NCI-H82 treated with DMSO at 0.1 percent for 48 hours (cell line): ENCODE data around the gene DNAJC30.
"Not testable (repeated sequence)": the region's sequence is repeated elsewhere in the genome, so short reads cannot be mapped to it uniquely, and the experiment has no call there.

Source experiments
- DNase-seq: peaks from one replicate; lab custom pipeline; 2025; ENCODE audit not compliant: unreplicated experiment; lab: John Stamatoyannopoulos, UW

Gene DNAJC30

GRCh38 chr7:73683056-73683787 is at the start of gene DNAJC30, which contains the start of gene BUD23:
DNAJC30 (minus strand) TSS chr7:73683453; CDS start chr7:73683423, 30 bp downstream.
BUD23 (plus strand) TSS chr7:73683597; CDS start chr7:73683626, 29 bp downstream.
- peak; percentile 78 for DNase-seq

- DNase-seq, result no peak
These were observed 49.1 kb upstream of the DNAJC30 start for GRCh38 chr7:73732397-73732796.

GRCh38 chr7:73730485-73730884 is 47.2 kb upstream of the DNAJC30 start:
- no peak for DNase-seq

GRCh38 chr7:73728551-73728950 is 45.3 kb upstream of the DNAJC30 start:
- DNase-seq, result no peak

GRCh38 chr7:73727952-73728351 is 44.7 kb upstream of the DNAJC30 start:
- DNase-seq, result no peak

- no peak for DNase-seq
These were observed 42.8 kb upstream of the DNAJC30 start for GRCh38 chr7:73726083-73726466.

GRCh38 chr7:73723813-73724212 is 40.6 kb upstream of the DNAJC30 start:
- DNase-seq, result no peak

- no peak for DNase-seq
These were observed 39.5 kb upstream of the DNAJC30 start for GRCh38 chr7:73722785-73723184.

- not testable (repeated sequence) for DNase-seq
These were observed 38.9 kb upstream of the DNAJC30 start for GRCh38 chr7:73722182-73722581.

GRCh38 chr7:73721377-73721817 is 38.1 kb upstream of the DNAJC30 start:
- DNase-seq, result no peak

GRCh38 chr7:73720443-73720842 is 37.2 kb upstream of the DNAJC30 start:
- DNase-seq, result not testable (repeated sequence)

GRCh38 chr7:73719806-73720169 is 36.5 kb upstream of the DNAJC30 start:
- DNase-seq, result no peak

GRCh38 chr7:73718905-73719805 is 35.9 kb upstream of the DNAJC30 start, which contains the start of gene STX1A:
STX1A (minus strand) TSS chr7:73719669; CDS start chr7:73719631, 38 bp downstream.
- DNase-seq, result no peak

GRCh38 chr7:73718438-73718881 is 35.2 kb upstream of the DNAJC30 start:
- DNase-seq, result no peak

GRCh38 chr7:73717991-73718405 is 34.7 kb upstream of the DNAJC30 start:
- no peak for DNase-seq

- DNase-seq, result no peak
These were observed 34.0 kb upstream of the DNAJC30 start for GRCh38 chr7:73717025-73717807.

GRCh38 chr7:73716318-73716890 is 33.2 kb upstream of the DNAJC30 start:
- no peak for DNase-seq

GRCh38 chr7:73715648-73716317 is 32.5 kb upstream of the DNAJC30 start:
- no peak for DNase-seq

GRCh38 chr7:73713319-73713718 is 30.1 kb upstream of the DNAJC30 start:
- not testable (repeated sequence) for DNase-seq

- no peak for DNase-seq
These were observed 29.5 kb upstream of the DNAJC30 start for GRCh38 chr7:73712773-73713172.
